ENCODE results near the gene AFDN.

AFDN gene

GRCh38 chr6:167846997-167847606 is 20.4 kb downstream of the AFDN start:
- no peak for DNase-seq

DNA sequence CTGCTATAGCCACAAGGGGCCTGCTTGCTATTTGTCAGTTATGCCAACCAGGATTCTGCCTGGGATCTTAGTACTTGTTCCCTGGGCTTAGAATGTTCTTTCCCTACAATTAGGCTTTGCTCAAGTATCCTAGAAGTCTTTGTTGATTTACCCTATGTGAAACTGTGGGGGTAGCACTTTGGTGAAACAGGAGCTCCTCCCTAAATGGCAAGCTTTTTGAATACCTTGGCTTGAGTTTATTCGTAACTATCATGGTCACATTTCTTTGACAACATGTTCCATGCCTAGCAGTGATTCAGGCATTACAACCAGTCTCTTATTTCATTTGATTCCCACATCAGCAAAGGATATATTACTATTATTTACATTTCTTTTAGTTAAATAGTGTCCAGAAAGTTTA is 21.2 kb downstream of the AFDN start:
- no peak for DNase-seq

- DNase-seq, result no peak
Measured at GRCh38 chr6:167848783-167849182, 22.1 kb downstream of the AFDN start.

DNA sequence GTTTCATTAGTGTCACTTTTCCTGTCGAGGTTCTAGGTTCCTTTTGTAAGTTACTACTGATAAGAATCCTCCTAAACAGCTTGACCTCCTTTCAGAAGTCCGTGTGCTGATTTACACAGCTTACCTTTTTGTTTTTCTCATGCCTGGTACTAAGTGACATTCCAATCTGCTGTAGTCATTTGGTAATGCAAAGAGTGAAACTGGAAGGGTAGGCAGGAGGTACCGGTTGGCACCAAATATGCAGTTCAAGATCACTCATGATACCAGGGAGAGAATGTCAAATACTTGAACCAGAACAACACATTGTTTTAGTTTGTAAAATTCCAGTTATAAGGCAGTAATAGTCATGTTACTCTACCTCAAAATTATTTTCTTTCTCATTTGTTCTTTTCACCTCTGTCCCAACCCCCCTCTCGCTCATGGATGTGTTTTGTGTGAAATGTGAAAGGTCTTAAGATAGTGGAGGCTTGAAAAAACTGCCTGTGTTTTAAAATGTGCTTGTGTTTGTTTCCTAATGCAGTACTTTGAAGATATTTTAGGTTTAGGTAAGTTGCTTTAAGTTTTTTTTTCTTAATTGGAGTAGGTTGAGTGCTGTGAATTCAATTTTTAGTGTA is 23.2 kb downstream of the AFDN start:
- DNase-seq, result no peak

- DNase-seq, result no peak
Measured at GRCh38 chr6:167850782-167851181, 24.1 kb downstream of the AFDN start.

DNA sequence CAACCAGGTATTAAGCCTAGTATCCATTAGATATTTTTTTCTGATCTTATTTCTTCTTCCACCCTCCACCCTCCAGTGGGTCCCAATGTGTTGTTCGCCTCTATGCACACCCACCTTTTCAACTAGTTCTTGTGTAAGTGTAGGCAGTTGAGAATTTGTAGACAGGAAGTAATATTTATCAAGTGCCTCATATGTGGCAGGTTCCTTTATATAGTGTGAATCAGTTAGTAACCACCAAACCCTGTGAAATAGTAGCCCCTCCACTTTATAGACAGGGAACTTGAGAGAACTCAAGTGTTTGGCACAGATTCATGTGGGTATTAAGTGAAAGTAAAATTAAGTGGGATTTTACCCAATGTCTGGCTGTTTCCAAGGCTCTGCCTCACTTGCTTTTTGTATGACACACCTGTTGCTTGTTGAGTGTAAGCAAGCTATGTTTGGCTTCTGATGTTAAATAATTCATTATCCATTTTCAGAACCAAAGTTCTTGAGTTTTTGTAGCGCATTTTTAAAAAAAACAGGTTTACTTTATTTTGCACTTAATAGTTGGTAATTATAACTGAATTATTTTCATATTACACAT is 24.8 kb downstream of the AFDN start:
- DNase-seq, result no peak

- no peak for DNase-seq
Measured at GRCh38 chr6:167855825-167856425, 29.2 kb downstream of the AFDN start.

DNA sequence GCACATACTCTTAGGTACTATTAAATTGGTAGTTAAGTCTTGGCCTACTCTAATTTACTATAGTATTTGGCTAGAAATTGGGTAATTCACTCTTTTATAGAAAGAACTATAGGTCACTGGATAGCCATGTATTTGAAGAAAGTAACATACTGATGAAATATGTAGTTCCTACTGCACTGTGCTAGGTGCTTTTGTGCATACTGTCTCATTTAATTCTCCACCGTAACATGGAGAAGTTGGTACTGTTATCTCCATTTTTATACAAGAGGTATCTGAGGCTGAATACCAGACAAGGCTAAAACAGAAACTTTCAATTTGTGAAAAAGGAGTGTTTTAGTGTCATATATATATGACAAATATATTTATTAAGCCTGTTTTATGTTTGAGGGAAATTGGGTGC is 29.8 kb downstream of the AFDN start:
- no peak for DNase-seq

- no peak for DNase-seq
Measured at GRCh38 chr6:167856999-167857660, 30.4 kb downstream of the AFDN start.

- no peak for DNase-seq
Measured at GRCh38 chr6:167858086-167858591, 31.4 kb downstream of the AFDN start.

GRCh38 chr6:167858842-167859664 is 32.3 kb downstream of the AFDN start:
- DNase-seq, result no peak

DNA sequence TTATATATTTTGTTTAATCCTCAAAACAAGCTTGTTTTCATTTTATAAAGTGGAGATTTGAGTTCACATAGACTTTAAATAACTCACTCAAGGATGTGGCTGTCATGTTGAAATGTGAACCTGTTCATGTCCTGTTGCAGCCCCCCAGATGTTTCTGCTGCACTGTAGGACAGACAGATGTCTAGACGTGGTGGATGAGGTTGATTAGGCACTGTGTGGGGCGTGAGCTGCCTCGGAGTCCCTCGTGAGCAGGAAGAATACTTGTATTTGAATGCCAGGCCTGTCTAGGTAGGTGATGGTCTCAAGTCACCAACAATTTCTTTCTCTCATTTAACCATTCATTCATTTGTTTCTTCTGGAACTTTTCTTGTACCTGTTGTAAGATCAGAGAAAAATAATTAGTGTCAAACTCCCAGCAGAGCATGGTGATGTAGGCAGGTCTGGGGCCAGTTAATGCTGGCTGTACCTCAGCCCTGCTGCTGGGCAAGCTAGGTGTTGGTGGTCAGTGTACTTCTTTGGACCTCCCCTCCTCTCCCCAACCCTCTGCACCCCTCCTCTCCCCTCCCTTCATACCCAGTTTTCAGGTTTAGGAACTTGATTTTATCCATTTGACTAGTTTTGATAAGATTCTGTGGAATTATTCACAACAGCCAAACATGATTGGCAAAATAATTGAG is 34.0 kb downstream of the AFDN start:
- no peak for DNase-seq

DNA sequence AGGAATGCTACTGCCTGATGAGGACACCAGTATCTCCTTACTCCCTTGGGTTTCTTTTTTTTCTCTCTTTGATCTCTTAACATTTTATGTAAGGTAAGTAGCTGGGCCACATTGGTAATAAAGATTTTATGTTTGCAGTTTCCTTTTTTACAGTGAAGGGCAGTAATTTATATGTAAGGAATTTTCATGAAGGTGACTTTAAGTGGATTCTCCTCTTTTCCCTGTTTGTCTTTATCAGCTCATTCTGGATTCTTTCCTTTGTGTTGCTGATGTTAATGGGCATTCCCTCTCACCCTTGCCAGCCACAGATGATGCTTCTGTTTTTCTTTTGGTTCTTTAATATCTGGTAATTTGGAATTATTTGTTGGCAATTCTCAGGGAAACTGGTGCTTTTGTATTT is 34.7 kb downstream of the AFDN start:
- DNase-seq, result no peak

GRCh38 chr6:167863897-167864296 is 37.2 kb downstream of the AFDN start:
- DNase-seq, result no peak

DNA sequence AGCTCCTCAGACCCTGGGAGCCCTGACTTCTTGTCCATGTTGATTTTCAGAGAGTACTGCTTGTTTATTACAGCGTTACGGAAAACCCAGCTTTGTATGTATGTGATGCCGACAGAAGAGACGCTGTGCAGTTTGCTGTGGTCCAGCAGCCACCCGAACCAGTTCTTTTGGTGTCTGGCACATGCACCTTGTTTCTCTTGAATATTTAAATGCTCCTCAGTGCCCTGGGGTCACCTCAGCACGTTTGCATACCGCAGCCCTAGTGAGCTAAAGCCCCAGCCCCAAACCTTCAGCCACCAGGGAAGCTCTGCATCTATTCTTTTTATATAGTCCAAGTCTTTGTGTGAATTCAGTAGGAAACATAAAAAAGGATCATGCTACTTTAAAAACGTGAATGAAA is 39.9 kb downstream of the AFDN start:
- DNase-seq, result no peak

DNA sequence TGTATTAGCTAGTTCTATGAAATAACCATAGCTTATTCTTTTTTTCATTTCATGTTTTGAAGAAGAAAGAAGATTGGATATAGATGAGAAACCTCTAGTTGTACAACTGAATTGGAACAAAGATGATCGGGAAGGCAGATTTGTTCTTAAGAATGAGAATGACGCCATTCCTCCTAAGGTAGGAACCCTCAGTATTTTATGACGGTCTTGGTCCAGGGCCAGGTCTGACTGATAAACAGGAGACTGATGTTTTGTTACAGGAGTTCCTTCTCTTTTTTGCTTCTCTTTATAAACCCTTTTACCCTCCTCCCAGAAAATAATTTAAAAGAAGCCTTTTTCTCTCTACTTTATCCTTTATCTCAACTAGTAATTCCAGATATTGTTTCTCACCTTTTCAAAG is 43.6 kb downstream of the AFDN start:
- no peak for DNase-seq

GRCh38 chr6:167872538-167873210 is 46.0 kb downstream of the AFDN start:
- no peak for DNase-seq

GRCh38 chr6:167877994-167878779 is 51.5 kb downstream of the AFDN start:
- DNase-seq, result no peak

DNA sequence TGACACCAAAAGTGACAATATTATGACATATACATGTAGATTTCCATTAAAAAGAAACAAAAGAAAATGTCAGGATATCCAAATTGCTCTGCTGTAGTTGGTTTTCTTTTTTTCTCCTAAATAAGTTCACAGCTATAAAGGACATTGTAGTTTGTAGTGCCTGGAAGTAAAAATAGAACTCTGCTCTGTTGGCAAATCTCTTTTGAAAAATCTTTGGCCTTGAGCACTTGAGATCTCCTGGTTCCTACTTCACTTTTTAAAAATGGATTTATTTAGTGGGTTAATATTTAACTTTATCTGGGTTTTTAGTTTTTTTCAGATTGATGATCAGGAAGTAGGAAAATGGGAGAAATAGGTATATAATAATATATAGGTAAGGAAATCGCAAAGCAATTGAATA is 52.9 kb downstream of the AFDN start:
- no peak for DNase-seq

- no peak for DNase-seq
Measured at GRCh38 chr6:167881327-167881726, 54.6 kb downstream of the AFDN start.

GRCh38 chr6:167882244-167882643 is 55.5 kb downstream of the AFDN start:
- DNase-seq, result no peak
